Ascending aorta (tissue), 2 donors: ENCODE data around the gene ASXL1. TPM values are rescaled to one million over a fixed set of nuclear protein-coding genes. Genes with fewer than 3 reads are reported as not detected.
"Not testable (repeated sequence)": the region's sequence is repeated elsewhere in the genome, so short reads cannot be mapped to it uniquely, and the experiment has no call there.

Source experiments
- DNase-seq, 2 donors: peaks; one replicate each; pipeline ENCODE4 v3.0.0-alpha.2; 2019; ENCODE audit warnings: low spot score in 2 of 2
- H3K27ac ChIP-seq, 2 donors: fragments of 200-600 bp; sonication (generic); one replicate each; pipeline ENCODE4 v1.5.1; 2016 to 2017; ENCODE audit warnings: mild to moderate bottlenecking in 1 of 2
- H3K27me3 ChIP-seq: fragments of 200-600 bp; sonication (generic); one replicate; pipeline ENCODE4 v1.5.1; 2017
- H3K36me3 ChIP-seq, 2 donors: fragments of 200-600 bp; sonication (generic); one replicate each; pipeline ENCODE4 v1.5.1; 2016
- H3K4me1 ChIP-seq, 2 donors: fragments of 200-600 bp; sonication (generic); one replicate each; pipeline ENCODE4 v1.5.1; 2016 to 2017; ENCODE audit warnings: mild to moderate bottlenecking in 1 of 2
- H3K4me3 ChIP-seq, 2 donors: fragments of 200-600 bp; sonication (generic); one replicate each; pipeline ENCODE4 v1.5.1; 2016 to 2017; ENCODE audit warnings: mild to moderate bottlenecking in 1 of 2
- H3K9me3 ChIP-seq, 2 donors: fragments of 200-600 bp; sonication (generic); one replicate each; pipeline ENCODE4 v1.5.1; 2016
- CTCF ChIP-seq, 3 experiments: fragments of 200-600 bp in 2 of 3; fragments of 450-650 bp in 1 of 3; sonication (generic) in 2 of 3; IDR thresholded peaks; one replicate each; pipeline ENCODE4 v1.5.1; 2016 to 2019; ENCODE audit warnings: antibody characterized with exemption in 3 of 3, mild to moderate bottlenecking in 1 of 3, moderate library complexity in 1 of 3
- intact Hi-C: fragments of 100-400 bp; cut with DNase I; formaldehyde crosslinking; loops from one replicate; pipeline ENCODE4 v1.15.1; 2023
- total RNA-seq: library from RNA; depleted of rRNA; stranded (reverse); fragments of >200 nt; gene quantifications from one replicate; pipeline ENCODE4 v1.1.0, GENCODE V29; 2016

The ASXL1 gene
- total RNA-seq, 1 donor from 2014 or later: 37.4 TPM

DNA sequence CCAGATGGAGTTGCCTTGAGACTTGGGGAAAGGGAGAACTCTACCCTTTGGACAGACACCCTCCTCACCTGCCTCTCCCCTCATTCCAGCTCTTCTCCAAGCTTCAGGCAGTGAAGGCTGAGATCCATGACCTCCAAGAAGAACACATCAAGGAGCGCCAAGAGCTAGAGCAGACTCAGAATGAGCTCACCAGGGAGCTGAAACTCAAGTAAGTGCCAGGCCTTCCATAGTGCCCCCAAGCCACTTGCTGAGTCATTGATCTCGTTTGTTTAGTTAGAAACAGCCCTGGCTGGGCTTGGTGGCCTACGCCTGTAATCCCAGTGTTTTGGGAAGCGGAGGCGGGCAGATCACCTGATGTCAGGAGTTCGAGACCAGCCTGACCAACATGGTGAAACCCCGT, 41.5 kb upstream of the ASXL1 start:
- Histone ChIP-seq H3K9me3 (no peaks in the 10 kb centered on the region), H3K4me1 (no peaks in the 10 kb centered on the region), H3K27me3 (no peaks in the 10 kb centered on the region), H3K4me3 (no peak overlapping the region), H3K36me3 (peaks cover 5 to 23% of the 10 kb centered on the region in 2 donors), H3K27ac (no peak overlapping the region)
- no peak for TF ChIP-seq CTCF (IDR thresholded peaks at IDR 0.05)
- intact Hi-C loops: no loop called here
- no peak for DNase-seq

GRCh38 chr20:32319100-32319499, 39.0 kb upstream of the ASXL1 start:
- peaks cover 3 to 19% of the 10 kb centered on the region in 2 donors for H3K36me3 ChIP-seq
- no peak overlapping the region for H3K4me3 ChIP-seq
- H3K27me3 ChIP-seq: no peaks in the 10 kb centered on the region
- intact Hi-C loops: no loop called here
- TF ChIP-seq CTCF (IDR thresholded peaks at IDR 0.05): no peak
- H3K4me1 ChIP-seq: no peaks in the 10 kb centered on the region
- DNase-seq: no peak
- H3K9me3 ChIP-seq: no peaks in the 10 kb centered on the region
- no peak overlapping the region for H3K27ac ChIP-seq

DNA sequence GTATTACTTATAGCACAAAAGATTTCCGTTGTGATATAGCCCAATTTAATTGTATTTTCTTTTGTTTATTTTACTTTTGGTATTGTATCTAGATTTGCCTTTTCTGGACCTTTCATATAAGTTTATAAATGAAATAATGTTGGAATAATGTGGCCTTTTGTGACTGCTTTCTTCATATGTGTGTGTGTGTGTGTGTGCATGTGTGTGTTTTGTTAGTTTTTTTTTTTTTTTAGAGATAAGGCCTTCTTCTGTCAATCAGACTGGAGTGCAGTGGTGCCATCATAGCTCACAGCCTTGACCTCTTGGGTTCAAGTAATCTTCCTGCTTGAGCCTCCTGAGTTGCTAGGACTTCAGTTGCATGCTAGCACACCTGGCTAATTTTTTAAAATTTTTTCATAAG, 37.8 kb upstream of the ASXL1 start:
- H3K27me3 ChIP-seq: no peaks in the 10 kb centered on the region
- H3K27ac ChIP-seq: no peak overlapping the region
- H3K9me3 ChIP-seq: no peaks in the 10 kb centered on the region
- TF ChIP-seq CTCF (IDR thresholded peaks at IDR 0.05): no peak
- no peak overlapping the region for H3K4me3 ChIP-seq
- DNase-seq: no peak
- H3K36me3 ChIP-seq: peaks cover 3 to 18% of the 10 kb centered on the region in 2 donors
- intact Hi-C loops: no loop called here
- no peaks in the 10 kb centered on the region for H3K4me1 ChIP-seq

GRCh38 chr20:32321390-32321789, 36.7 kb upstream of the ASXL1 start:
- Histone ChIP-seq H3K36me3 (peaks cover 0 to 10% of the 10 kb centered on the region in 2 donors), H3K27ac (no peak overlapping the region), H3K27me3 (no peaks in the 10 kb centered on the region), H3K4me3 (no peak overlapping the region), H3K9me3 (no peaks in the 10 kb centered on the region), H3K4me1 (no peaks in the 10 kb centered on the region)
- intact Hi-C loops: no loop called here
- no peak for DNase-seq
- no peak for TF ChIP-seq CTCF (IDR thresholded peaks at IDR 0.05)

DNA sequence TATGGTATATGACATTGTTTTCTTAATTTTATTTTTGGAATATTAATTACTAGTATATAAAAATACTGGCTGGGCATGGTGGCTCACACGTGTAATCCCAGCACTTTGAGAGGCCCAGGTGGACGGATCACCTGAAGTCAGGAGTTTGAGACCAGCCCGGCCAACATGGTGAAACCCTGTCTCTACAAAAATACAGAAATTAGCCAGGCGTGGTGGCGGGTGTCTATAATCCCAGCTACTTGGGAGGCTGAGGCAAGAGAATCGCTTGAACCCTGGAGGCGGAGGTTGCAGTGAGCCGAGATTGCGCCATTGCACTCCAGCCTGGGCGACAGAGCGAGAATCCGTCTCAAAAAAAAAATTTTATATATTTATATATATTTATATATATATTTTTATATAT, 35.9 kb upstream of the ASXL1 start:
- intact Hi-C loops, H3K27me3 ChIP-seq, H3K36me3 ChIP-seq, DNase-seq, H3K4me1 ChIP-seq, H3K27ac ChIP-seq, H3K4me3 ChIP-seq, H3K9me3 ChIP-seq: not testable (repeated sequence)

DNA sequence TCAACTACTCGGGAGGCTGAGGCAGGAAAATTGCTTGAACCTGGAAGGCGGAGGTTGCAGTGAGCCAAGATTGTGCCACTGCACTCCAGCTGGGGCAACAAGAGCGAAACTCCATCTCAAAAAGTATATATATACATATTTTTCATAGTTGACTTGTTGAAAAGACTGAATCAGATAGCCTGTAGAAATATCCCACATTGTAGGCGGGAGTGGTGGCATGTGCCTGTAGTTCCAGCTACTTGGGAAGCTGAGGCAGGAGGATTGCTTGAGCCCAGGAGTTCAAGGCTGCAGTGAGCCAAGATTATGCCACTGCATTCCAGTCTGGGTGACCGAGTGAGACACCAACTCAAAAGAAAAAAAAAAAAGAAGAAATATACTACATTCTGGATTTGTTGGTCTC, 34.4 kb upstream of the ASXL1 start:
- H3K9me3 ChIP-seq, H3K4me1 ChIP-seq, H3K27me3 ChIP-seq, H3K27ac ChIP-seq, DNase-seq, H3K4me3 ChIP-seq, intact Hi-C loops: not testable (repeated sequence)
- H3K36me3 ChIP-seq: peaks cover 9 to 13% of the 10 kb centered on the region in 2 donors
